Measurements from ENCODE around the gene KCNN3.

Gene KCNN3

DNA sequence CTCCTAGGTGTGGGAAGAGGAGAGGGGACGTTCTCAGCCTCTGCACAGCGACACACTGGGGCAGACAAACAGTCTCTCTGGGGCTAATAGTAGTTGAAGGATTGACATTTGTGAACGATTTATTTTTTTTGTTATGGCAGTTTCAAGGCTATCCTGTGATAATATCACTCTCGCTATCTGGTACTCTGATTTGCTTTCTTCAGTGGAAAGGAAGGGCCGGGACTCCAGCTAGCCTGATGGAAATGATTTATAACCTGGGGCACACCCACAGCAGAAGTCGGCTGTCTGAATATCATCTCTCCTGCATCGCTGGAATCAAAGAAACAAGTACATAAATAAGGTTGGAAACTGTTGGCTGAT is 122.7 kb downstream of the KCNN3 start:
- no peak for DNase-seq

DNA sequence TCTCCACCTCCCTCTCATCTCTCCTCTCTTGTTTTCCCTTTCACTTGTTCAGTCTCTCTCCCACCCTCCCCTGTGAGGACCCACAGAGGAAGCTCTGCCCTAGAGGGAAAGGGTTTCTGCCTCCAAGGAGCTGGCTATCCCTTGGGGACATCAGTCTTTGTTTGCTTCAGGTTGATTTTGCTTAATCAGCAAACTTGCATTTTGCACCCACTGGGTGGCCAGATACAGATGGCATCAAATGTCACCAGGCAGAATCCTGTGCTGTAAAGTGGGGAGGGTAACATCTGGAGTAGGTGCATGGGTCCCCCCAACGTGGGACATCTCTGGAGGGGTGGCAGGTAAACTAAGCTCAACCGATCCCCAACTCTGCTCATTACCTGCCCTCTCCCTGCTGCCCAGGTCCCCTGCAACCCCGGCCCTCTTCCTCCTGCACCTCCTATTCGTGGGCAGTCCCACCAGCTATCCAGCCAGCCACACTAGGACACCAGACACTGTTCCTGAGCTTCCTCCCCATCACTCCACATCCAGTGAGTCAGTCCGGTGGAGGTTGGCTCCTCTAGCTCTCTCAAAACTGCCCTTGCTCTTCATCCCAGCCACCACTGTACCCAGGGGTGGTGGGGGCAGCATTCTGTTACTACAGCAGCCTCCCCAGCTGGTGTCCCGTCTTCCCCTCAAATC is 123.3 kb downstream of the KCNN3 start:
- no peak for DNase-seq

DNA sequence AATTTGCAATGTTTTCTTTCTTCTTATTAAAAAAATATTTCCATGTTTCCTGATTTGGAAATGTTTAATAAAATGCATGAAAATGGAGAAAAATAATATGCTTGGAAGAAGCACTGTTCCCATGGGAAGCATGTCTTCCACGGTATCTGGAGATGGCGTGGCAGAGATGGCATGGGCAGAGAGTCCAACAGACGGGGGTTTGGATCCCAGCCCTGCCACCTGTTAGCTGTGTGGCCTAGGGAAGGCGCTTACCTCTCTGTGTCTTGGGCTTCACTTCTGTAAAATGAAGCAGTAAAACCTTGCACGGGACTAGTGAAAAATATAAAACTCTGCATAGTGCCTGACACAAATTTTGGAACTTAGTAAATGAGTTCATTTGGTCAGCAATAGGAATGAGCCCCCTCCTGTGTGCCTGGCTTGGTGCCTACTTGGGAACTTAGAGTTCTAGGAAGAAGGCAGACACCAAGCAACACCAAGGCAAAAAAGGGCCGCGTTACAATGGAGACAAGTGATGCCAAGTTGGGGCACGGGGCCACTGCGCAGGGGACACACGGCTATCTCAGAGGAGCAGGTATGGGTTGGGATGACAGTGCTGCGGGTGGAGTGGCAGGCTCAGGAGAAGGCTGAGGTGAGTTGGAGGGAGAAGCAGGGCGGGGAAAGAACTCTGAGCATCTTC is 124.2 kb downstream of the KCNN3 start:
- no peak for DNase-seq

DNA sequence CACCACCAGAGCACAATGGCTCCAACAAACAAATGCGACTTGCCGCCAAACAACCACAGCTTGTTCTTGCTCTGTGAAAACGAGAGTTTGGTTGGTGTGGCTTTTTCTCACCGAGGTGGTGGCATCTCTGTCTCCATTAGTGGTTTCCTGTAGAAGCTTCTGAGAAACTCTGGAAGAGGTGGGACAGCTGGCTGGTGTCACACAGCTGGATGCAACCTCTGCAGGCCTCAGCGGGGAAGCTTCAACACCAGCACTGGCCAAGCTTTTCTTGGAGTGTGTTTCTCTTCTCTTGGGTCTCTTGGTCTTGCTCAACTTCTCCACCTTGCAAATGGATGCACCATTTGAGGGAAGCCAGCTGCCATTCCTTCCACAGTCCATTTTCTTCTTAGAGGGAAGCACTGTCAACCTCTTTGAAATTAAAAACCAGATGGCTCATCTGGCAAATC is 124.8 kb downstream of the KCNN3 start:
- peak; percentile 88 for DNase-seq

DNA sequence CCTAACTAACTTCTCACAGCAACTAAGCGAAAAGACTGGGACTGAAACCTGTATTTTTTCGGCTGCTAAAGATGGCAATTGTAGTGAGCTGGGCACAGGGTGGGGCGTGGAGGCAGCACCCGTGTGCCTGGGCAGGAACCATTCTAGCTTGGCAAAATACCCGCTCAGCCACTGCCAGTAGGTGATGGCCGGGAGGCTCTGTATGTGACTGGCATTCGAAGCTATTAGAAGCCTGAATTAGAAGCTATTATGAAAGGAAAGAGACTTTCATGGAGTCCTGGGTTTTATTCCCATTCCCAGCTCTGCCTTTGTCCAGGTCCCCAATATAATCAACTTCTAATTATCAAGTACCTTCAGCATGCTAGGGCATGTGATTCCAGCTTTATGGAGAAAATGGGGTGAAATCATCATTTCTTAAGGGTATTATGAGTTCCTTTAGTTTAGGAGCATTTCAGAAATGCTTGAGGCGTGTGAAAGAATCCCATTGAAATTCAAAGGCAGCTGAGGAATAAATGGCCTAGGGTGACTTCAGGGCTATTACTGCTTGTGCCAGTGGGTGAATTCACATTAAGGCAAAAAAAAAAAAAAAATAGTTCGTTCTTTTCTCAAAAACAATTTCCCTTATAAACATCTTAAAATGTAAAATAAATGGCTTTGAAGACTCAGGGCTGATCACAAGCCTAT is 125.6 kb downstream of the KCNN3 start:
- DNase-seq: no peak

DNA sequence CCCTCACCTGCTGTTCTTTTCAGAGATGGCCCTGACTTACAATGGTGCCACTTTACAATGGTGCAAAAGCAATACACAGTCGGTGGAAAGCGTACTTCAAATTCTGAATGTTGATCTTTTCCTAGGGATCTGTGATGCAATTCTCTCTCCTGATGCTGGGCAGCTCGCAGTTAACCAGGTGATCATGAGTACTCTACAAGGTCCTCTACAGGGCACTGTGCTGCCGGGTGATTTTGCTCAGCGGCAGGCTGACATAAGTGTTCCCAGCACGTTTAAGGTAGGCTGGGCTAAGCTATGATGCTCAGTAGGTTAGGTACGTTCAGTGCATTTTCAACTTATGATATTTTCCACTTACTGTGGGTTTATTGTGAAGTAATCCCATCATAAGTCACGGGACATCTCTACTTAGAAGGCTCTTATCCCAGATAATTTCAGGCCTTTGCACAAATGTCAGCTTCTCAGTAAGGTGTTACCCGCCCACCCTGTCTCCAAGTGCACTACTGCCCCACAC is 126.5 kb downstream of the KCNN3 start:
- DNase-seq: no peak

DNA sequence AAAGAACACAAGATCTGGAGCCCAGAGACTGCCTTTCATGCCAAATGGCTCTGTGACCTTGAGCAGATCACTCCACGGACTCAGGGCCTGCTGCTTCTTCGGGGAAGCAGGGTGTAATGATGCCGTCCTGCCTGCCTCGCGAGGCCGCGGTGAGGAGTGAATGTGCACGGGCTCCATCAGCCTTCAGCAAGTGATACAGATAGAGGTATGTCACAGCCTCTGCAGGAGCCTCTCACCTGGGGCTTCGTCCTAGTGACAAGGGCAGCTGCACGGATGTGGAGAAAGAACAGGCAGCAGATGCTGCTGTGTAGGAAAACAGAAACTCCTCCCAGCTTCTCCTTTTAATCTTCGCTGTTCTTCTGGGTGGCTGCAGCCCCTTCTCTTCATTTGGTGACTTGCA is 127.5 kb downstream of the KCNN3 start:
- peak; percentile 28 for DNase-seq

DNA sequence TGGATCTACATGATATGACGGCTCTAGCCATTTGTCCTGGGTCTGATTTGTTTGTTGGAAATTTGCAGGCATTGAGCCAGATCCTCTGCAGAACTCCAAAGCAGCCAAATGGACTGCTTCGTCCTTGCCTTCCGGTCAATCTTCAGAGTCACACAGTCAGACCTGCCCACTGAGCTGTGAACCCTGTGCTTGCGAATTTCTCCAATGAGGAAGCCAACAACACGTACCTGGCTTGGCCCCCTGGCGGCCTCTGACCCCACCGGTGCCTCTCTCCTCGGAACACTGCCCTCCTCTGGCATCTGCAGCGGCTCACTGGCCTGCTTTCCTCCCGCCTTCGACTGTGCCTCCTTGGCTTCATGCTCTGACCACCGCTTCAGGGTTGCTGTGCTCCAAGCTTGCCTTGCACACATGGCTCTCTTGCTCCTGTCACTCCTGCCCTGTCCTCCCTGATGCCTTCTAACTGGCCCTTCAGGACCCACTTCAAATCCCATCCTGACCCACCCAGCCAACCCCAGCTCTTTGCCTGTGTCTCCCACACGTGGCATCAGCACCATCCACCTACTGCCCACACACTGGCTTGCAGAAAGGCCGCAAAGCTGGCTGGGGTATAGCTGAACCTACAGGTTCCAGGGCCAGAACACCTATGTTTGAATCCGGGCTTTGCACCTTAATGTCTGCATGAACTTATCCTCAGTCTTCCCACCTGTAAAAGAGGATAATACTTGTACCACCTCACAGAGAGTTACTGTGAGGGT is 128.2 kb downstream of the KCNN3 start:
- no peak for DNase-seq

DNA sequence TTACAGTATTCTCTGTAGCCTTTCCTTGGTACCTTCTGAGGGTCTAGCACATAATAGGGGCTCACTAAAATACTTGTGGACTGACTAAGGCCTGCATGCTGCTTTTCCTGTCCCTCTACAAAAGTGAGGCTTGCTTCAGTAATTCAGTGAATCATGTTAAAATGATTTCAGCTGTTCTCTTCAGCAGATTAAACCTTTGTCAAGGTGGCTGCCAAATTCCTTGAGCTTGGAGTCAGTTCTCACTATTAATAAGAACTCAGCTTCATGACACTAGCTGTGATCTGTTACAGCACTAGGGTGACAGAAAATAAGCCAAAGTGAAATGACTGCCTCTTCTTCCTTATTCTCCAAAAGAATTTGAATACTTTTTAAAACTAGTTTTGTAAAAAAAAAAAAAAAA is 128.8 kb downstream of the KCNN3 start:
- no peak for DNase-seq

DNA sequence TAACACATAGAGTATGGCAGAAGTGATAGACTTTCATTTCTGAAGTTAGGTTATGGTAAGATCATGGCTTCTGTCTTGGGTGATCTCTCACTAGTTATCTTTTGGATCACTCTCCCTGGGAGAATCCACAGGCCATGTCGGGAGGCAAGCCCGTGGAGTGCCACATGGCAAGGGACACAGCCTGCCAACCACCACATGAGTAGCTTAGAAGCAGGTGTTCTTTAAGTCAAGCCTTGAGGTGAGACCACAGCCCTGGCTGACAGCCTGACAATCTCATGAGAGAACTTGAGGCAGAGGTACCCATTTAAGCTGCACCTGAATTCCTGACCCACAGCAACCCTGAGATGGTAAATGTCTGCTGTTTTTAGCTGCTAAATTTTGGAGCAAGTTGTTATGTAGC is 130.4 kb downstream of the KCNN3 start:
- DNase-seq: no peak

DNA sequence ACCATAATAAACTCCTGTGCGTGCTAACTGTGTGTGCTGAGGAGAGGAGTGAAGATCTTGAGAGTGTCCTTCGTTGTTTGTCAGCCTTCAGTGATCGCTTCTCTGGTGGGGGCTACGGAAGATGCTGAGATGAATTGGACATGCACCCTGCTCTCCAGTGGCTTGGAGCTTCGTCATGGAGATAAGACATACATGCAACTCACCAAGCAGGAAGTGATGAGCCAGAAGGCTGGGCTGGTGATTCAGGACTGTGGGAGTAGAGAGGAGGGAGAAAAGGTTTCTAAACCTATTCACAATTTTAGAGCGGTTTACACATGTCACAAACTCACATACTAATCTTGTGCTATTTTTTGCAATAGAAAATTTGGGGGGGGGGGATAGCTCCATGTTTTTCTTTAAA is 133.2 kb downstream of the KCNN3 start:
- peak; percentile 74 for DNase-seq

DNA sequence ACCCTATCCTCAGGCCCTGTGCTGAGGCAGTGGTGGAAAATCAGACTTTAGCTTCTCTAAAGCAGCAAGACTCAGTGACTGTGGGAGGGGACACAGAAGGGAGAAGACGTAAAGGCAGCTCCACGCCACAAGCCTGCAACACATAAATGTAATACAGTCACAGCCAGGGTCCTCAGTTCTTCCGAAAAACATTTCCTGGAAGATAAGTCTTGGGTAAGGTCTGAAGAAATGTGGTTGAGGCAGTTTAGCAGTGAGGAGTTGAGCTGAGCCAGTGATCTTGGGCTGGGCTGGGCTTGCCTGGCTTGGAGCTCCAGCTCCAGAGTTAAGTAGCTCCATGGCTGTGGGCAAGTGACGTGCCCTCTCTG is 134.3 kb downstream of the KCNN3 start:
- DNase-seq: peak; percentile 66

DNA sequence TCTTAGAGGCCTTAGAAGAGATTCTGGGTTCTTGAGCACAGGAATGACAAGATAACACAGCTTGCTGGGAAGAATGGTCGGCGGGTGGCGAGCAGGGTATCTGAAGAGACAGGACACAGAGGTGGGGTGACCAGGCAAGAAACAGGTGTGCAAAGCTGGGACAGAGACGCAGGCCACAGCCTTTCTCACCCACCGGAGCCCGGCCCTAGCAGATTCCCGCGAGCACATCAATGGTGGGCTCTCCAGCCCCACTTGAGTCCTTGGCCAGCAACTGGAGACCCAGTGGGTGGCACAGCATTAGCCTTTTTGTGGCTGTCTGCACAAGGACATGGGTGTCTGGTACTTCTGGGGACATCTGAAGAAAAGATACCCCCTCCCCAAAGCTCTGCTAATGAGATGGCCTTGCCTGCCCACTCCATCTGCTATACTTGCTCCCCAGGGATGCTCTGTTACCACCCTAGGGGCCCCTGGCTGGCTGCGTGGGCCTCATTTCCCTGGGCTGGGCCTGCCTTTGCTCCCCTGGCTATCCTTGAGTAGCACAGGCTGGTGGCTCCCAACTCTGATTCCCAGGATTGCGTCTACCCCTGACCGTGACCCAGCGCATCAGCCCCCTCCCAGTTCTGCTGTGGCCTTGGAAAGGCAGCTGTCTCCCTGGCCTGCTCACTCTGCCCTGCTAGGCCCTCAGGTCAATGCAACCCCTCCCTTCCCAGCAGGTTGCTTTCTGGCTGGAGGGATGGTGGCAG is 134.8 kb downstream of the KCNN3 start:
- no peak for DNase-seq

DNA sequence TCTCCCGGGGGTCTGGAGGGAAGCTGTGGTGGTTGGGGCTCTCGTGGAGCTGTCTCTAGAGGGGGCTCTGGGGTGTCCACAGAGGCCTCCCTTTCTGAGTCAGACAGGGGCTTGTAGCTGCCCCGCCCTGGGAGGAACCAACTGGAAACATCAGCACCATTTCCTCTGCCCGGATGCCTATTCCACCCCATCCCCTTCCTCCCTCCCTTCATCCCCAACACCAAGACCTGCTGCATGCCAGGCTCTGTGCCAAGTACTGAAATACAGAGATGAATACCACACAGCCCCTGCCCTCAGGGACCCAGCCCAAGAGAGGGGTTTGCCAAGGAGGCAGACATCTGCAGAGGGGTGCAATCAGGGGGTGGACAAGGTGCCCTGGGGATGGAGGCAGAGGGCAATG is 136.5 kb downstream of the KCNN3 start:
- DNase-seq: no peak

DNA sequence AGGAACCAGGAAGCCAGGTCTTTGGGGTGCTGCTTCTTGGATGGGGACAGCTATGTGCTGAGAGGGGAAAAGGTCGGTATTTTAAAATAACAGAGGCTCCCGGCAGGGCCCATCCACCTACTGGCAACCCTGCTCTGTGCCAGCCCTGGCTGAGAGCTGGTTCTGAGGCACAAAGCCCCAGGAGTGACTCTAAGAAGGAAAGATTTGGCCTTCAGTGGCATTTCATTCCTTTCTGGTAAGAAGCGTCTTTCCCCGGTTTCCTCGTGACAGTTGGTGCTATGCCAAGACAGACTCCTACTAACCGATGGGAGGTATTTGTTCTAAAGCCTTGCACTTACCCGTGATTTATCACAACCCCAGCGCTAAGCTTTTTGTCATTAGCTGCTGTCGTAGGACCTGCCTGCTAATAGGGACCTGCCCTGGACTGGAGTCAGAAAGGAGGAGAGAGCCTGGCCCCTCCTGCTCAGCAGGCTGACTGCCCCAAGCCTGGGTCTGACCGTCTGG is 139.0 kb downstream of the KCNN3 start:
- DNase-seq: no peak

DNA sequence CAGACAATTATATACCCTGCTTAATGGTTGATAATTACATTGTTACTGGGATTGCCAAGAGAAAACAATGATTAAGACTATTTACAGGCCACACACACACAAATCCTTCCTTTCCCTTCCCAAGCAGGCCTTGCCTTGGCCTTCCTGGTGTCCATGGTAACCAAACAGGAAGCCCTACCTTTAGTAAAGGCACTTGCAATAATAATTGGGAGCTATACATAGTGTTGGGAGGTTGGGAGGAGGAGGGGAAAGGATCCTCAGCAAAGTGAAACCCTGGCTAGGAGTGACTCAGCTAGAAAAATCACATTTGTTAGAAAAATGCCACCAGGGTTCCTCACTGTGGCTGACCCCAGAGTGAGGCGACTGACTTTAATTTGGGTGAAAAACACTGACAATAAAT is 139.8 kb downstream of the KCNN3 start:
- peak; percentile 26 for DNase-seq

DNA sequence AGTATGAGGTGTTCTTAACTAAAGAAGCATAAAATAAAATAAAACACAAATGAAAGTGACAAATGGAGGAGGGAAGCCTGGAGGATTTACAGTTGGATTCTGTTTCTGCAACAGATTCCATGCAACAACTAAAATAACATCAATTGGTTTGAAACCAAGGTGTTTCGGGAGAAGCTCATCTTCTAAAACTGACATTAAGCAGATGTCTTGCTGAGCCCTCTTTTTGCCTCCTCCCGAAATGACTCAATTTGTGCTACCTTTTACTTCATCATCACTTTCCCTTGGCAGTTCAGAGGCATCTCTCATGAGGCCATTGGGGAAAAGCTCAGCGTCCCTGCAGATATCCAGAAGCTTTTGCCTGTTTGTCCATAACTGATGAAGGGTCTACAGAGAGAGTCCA is 140.5 kb downstream of the KCNN3 start:
- DNase-seq: no peak

DNA sequence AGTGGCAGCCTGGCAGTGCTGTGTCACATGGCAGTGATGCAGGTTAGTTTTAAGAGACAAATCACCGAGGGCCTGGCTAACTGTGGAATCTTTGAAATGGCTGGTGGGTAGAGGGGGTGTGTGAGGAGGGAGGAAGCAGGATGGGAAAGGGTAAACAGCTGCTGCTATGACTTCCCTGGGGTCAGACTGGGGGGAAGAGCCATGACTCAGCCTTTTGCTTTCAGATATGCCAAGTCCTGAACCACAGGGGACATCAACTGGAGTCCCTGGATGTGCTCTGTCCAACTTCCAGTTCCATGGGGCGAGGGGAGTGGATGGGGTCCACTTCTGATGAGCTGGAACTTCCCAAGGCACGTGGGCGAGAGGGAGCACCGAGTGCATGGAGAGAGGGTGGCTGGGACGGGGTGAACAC is 141.0 kb downstream of the KCNN3 start:
- DNase-seq: peak; percentile 43

DNA sequence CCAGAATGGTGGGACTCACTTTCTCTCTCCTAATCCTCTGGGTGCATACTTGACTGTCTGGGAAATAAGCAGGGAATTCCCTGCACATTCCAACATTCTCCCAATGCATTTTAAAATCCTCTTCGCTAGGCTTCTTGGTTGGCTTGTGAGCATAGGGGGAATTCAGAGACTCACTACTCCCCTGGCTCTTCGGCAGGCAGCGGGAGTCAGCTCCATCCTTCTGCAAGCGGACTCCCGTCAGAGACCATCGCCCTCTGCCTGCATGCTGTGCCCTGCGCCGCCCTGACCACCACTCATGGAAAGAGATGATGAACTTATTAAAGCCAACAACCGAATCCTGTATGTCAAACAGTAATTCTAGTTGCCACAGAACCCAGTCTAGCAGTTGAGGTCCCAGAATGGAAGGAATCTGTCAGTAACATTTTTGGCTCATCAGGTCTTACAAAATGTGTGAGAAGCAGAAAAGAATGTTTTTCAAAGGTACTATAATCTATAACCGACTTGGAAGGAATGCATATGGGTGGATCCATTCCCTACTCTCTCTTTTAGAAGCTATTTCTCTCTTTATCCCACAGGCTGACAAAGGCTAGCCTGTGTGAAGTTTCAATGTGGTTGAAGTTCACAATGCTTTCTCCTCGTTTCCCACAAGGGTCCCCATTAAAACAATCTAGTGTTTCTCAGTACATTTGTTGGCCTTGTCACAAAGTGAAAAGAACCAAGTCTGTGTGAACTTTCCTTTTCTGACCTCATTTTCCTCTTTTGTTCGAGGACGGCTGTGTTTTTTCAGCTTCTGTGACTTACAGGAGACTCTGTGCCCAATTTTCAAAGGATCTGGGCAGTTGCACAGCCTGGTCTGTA is 143.0 kb downstream of the KCNN3 start:
- DNase-seq: no peak

DNA sequence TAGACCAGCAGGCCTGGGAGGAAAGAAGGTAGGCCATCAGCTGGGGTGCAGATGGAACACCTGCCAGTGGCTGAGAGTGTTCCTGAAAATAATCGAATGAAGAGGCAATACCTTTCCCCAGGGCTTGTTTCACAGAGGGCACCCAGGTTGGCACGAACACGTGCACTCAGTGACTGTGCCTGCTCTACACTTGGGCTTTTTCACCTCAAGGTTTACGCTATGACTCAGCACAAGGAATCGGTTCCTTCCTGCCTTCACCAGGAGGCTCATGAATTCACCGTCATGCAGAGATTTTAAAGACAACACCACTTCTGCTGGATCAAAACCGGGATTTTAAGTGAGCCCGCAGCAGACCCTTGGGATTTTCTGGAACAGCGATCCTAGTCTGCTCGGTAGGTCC is 143.6 kb downstream of the KCNN3 start:
- DNase-seq: no peak

DNA sequence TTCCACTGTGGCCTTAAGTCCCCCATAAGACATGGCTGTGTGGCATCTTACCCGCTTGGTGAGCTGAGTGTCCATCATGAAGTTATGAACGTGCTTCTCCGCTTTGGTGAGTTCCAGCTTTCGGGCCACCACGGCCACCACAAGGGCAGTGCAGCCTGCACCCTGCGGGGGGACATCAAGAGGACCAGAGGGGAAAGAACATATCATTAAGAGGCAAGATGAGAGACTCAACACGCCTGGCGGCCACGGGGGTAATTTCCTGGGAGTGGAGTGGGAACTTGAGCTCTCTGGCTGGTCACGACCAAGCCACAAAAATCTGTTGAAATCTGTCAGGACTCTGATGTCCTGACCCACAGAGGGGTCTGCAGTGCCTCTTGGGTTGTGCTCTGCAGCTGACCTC is 144.2 kb downstream of the KCNN3 start:
- DNase-seq: peak; percentile 13
